CD4-positive, alpha-beta T cell treated with Interleukin-12 subunit alpha and Interleukin-12 subunit beta, for 1 hour (primary cell): ENCODE data around the gene OTUD5.
A peak's percentile ranks its signal among the peaks of the same experiment; 100 is the strongest.

Experiments used
- DNase-seq: peaks from one replicate; pipeline ENCODE4 v3.0.0-alpha.2; 2020

Gene OTUD5

DNA sequence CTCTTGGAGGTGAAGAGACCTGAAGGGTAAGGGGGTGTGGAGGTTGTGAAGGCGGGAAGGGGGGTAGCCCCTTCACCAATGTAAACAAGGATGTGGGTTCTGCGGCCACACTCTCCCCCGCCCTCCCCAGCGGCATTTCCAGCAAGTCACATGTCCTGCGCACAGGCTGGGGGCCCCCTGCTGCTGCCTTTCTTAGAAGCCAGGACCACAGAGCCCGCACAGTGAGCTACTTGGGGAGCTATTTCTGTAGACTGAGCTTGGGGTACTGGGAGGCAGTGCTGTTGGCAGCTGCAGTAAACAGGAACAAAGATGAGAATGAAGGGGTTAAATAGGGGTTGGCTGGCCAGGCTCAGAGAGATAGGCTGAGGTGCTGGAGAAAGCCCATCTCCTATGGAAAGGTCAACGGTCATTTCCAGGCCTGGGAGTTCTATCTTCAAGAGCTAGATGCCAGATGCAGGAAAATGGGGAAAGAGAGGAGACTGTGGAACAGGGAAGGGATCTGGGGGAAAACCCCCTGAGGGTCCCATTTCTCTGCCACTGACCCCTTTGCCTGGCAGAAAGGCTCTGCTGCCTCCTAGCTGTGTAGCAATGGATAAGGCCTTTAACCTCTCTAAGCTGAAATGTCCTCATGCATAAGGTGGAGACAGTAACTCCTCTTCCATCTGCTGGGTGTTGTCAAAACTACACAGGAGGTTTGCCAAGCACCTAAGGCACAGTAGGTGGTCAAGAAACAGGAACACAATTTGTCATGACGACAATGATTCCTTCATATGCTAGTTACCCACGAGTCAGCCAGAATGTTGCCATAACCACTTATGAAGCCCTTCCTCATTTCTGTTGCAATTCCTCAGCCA, 20.1 kb downstream of the OTUD5 start:
- peak; percentile 91 for DNase-seq

GRCh38 chrX:48936429-48937053, 20.9 kb downstream of the OTUD5 start:
- DNase-seq, result no peak

- DNase-seq, result no peak
These were observed 22.1 kb downstream of the OTUD5 start for GRCh38 chrX:48935301-48935670.

GRCh38 chrX:48934581-48935300, 22.7 kb downstream of the OTUD5 start:
- peak; percentile 77 for DNase-seq

DNA sequence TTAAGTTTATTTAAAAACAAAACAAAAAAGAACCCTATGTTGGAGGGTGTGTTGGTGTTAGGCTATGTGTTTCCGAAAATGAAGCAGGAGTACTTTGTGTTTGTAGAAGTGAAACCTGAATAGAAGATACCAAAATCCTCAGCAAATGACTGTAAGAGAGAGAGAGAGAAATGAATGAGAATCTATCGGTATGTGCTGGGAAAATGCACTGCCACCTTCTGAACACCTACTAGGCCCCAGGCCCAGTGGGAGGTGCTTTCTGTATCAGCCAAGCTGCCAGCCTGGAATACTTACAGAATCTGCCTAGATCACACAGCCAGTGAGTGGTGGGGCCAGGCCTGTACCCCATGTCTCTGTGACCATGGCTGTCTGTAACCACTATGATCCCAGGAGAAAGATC, 23.6 kb downstream of the OTUD5 start:
- DNase-seq, result no peak

GRCh38 chrX:48927736-48928382, 29.5 kb downstream of the OTUD5 start:
- DNase-seq, result no peak

- DNase-seq, result no peak
These were observed 30.3 kb downstream of the OTUD5 start for GRCh38 chrX:48927123-48927522.

GRCh38 chrX:48924270-48924669, 33.1 kb downstream of the OTUD5 start:
- DNase-seq, result no peak

GRCh38 chrX:48923771-48924170, 33.6 kb downstream of the OTUD5 start:
- no peak for DNase-seq

DNA sequence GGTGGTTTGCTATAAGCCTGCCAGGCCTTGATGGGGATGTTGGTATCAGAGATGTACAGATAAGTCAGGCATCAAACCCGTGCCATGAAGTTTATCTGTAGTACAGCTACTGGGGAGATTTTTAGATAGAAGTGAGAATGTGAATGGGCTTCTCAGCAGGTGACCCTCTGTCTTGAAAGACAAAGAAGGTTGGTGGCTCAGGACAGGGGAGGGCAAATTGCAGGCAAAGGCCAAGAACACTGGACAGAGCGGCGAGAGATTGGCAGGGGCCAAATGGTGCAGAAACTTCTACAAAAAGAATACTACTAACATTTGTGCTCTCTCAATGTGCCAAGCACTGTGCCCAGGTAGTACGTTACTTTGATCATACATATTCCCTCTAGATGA, 36.7 kb downstream of the OTUD5 start:
- no peak for DNase-seq

DNA sequence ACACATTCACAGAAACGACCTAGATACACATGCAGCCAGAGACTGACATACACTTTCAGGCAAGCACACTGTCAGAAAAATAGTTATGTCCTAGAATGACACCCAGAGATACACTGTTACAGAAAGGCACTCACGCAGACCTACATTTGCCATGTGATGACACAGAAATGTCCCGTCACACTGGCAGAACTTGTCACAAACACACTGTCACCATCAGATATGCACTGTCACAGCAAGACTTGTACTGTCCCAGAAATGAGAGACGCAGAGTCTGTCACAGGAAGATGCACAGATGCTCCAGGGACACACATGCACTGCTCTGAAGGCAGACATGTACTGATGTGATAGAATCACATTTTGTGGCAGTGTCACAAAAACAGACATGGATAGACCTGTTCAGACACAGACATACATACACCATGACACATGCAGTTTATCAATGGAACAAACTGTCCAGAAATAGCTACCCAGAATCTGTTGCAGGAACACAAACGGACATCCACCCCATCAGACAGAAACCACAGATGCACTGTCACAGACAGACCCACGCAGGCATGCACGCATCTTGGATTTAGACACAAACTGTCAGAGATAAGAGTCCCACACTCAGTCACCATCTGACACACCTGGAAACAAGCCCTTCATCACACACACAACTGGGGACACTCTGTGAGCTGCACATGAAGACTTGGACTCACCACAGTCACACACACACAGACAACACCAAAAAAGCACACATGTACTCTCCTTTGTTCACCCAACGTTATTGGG, 37.3 kb downstream of the OTUD5 start:
- DNase-seq, result peak; percentile 51

GRCh38 chrX:48919360-48919841, 38.0 kb downstream of the OTUD5 start:
- peak; percentile 56 for DNase-seq

DNA sequence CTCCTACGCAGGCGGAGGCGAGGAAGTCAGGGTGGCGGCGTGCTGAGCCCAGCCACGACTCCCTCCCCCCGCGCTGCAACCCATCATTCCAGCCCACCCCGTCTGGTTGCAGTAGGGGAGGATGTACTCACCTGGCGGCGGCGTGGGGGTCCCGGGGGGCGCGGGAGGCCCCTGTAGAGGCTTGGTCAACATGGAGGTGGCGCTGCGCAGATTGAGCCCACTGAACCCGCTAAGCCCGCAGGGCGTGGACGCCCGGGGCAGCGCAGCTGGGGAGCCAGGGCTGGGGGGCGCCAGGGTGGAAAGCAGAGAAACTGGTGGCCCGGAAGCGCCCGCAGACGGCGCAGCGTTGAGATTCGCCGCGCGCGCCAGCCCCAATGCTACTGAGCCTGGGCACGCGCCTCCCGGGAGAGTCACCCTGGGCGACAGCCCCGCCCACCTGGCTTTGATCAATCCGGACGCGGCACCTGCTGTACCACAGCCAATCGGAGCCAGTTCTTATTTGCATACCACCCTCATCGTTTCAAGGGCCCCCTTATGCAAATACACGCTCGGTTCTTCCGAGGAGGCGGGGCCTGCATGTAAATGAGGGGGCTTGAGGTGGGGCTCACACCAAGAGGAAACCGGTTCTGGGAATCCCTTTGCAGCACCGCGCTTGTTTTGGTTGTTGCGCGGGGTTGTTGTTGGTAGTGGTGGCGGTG, 38.6 kb downstream of the OTUD5 start, which contains the start of gene PIM2:
TSS of gene PIM2 (minus strand) at position 382 of the 698 bp plus-strand sequence. CDS start at position 192, 190 bp downstream.
- DNase-seq, result peak; percentile 95

GRCh38 chrX:48918301-48918642, 39.1 kb downstream of the OTUD5 start:
- no peak for DNase-seq

DNA sequence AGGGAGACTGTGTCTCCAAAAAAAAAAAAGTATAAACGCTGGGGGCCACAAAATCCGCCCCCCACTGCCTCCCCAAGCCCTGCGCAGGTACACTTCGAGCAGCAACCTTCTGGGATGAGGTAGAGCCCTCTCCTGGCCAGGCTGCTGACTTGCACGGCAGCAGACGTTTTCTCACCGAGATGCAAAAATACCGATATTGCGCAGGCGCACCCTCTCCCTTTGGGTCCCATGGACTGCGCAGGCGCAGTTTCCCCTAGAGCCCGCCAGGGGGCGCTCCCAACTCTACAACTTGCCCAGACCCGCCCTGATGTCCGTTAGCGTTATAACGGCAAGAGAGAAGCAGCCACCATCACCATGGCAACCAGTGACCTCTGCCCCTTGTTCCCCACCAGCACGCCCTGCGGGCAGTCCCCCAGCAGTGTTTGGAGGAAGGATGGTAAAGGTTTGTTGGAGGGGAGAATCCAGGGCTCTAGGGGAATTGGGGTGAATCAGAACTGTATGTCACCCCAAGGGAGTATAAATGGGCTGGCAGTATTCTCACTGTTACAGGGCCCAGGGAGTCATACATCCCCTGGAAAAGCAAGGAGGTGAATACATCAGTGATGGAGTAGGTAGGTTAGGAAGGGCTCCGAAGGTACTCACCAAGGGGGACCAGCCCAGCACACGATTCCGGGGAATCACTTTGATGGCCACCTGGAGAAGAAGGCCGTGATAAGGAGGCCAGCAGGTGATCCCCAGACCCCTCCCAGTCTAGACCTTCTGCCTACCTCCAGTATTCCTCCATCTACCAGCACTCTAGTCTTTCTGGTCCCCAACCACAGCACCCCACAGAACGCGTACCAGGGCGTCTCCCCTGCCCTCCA, 40.0 kb downstream of the OTUD5 start:
- DNase-seq, result peak; percentile 92

DNA sequence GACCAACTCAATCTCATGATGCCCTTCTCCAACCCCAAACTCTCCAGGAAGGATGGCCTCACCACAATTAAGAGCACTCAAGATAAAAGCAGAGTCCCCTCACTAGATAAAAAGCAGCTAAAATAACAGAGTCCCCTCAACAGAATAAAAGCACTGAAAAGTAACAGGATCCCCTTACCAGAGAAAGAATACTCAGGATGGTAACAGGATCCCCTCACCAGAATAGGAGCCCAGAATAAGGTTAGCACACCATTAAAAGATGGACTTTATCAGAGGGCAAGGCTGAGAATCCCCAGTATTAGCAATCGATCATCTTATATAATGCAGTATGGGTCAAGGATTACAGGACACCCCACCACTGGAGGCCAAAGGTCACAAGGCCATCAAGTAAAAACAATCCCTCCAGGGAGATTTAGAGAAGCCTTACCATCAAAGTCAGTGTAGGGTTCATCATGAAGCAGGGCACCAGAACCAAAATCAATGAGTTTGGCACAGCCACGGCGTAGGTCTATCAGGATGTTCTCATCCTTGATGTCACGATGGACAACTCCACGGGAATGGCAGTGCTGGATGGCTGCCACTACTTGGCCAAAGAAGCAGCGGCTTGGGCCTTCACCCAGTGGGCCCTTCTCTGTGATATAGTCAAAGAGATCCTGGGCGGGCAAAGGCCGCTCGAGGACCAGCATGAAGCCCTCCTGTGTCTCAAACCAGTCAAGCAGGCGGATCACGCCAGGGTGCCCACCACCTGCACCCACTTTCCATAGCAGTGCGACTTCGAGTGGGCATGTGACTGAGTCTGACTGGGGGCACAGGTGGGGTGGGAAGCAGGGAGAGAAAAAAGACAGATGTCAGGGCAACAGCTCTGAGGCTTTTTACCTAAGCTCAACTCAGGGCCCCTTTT, 42.6 kb downstream of the OTUD5 start:
- DNase-seq, result no peak

GRCh38 chrX:48913605-48914366, 43.6 kb downstream of the OTUD5 start:
- no peak for DNase-seq

- DNase-seq, result peak; percentile 90
These were observed 45.8 kb downstream of the OTUD5 start, which contains the start of gene SLC35A2 for GRCh38 chrX:48911412-48912182. Gene SLC35A2 (minus strand): TSS chrX:48911646. CDS start chrX:48911636, 10 bp downstream.
